Transverse colon (tissue), 4 donors: Measurements from ENCODE around the gene HMCN2.

Experiments used
- CTCF ChIP-seq, 5 experiments: fragments of 200-600 bp in 3 of 5; fragments of 450-650 bp in 2 of 5; sonication (generic) in 3 of 5; IDR thresholded peaks; 1 replicate in 2 of 5; 2 replicates in 3 of 5; pipeline ENCODE4 v1.5.1; 2016 to 2017; ENCODE audit warnings: antibody characterized with exemption in 5 of 5, inconsistent platforms in 3 of 5, mild to moderate bottlenecking in 2 of 5, moderate library complexity in 1 of 5
- EP300 ChIP-seq: sonication (generic); formaldehyde crosslinking; IDR thresholded peaks from one replicate; pipeline ENCODE4 v1.6.1; 2017; ENCODE audit warnings: antibody characterized with exemption, low read depth
- POLR2A ChIP-seq: fragments of 450-650 bp; IDR thresholded peaks from one replicate; pipeline ENCODE4 v1.6.1; 2016; ENCODE audit warnings: antibody characterized with exemption, mild to moderate bottlenecking, moderate library complexity
- POLR2AphosphoS5 ChIP-seq, 3 donors: sonication (generic); formaldehyde crosslinking; IDR thresholded peaks; one replicate each; pipeline ENCODE4 v1.6.1; 2016; ENCODE audit warnings: antibody characterized with exemption in 3 of 3

DNA sequence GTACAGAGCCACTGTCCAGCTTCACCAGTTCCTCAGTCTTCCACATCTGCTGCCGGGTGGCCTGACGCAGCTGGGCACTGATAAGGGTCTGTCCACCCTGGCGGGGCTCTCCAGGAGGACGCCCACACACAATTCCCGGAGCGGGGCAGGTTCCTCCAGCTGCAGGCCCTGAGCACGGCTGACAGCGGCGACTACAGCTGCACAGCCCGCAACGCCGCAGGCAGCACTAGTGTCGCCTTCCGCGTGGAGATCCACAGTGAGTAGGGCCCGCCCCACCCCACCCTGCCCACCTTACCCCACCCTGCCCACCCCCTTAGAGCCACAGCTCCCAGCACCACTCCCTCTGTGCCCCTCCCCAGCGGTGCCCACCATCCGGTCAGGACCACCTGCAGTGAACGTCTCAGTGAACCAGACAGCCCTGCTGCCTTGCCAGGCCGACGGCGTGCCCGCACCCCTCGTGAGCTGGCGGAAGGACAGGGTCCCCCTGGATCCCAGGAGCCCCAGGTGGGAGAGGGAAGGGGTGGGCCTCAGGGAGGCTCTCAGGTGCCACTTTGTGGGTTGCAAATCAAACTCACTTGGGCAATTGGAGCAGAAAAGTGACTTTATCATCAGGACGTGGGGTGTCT lies 130.4 kb downstream of the HMCN2 start:
- no peak for TF ChIP-seq CTCF (IDR thresholded peaks at IDR 0.05)
- no peak for TF ChIP-seq EP300
- TF ChIP-seq POLR2A: no peak
- no peak for TF ChIP-seq POLR2AphosphoS5 (IDR thresholded peaks at IDR 0.05)
